Loucy (cell line): Measurements from ENCODE around the gene GGCX.

Source experiments
- H2AFZ ChIP-seq: fragments of 200-600 bp; sonication (generic); 2 replicates; pipeline ENCODE4 v1.6.0; 2016; ENCODE audit warnings: antibody characterized with exemption, mild to moderate bottlenecking, low read length, moderate library complexity
- H3F3A ChIP-seq: fragments of 200-600 bp; 2 replicates; pipeline ENCODE4 v1.6.0; 2016; ENCODE audit warnings: antibody characterized with exemption, low read depth, mild to moderate bottlenecking
- H3K27me3 ChIP-seq: fragments of 200-600 bp; sonication (generic); 2 replicates; pipeline ENCODE4 v1.6.1; 2014; ENCODE audit warnings: low read length, mild to moderate bottlenecking; ENCODE audit not compliant: insufficient read depth, poor library complexity, severe bottlenecking
- H3K36me3 ChIP-seq: fragments of 200-600 bp; sonication (generic); 2 replicates; pipeline ENCODE4 v1.6.1; 2016; ENCODE audit warnings: low read length; ENCODE audit not compliant: insufficient read depth
- H3K4me1 ChIP-seq: fragments of 200-600 bp; sonication (generic); 2 replicates; pipeline ENCODE4 v1.5.1; 2014; ENCODE audit warnings: low read length, mild to moderate bottlenecking; ENCODE audit not compliant: insufficient read depth, poor library complexity, severe bottlenecking
- H3K4me2 ChIP-seq: fragments of 200-600 bp; sonication (generic); 2 replicates; pipeline ENCODE4 v1.6.0; 2014; ENCODE audit warnings: antibody characterized with exemption, low read length, low read depth, mild to moderate bottlenecking; ENCODE audit not compliant: poor library complexity, severe bottlenecking
- H3K4me3 ChIP-seq: fragments of 200-600 bp; sonication (generic); 2 replicates; pipeline ENCODE4 v1.5.1; 2014; ENCODE audit warnings: low read length, mild to moderate bottlenecking, mixed read lengths; ENCODE audit not compliant: poor library complexity, severe bottlenecking
- H3K79me2 ChIP-seq: fragments of 200-600 bp; sonication (generic); 2 replicates; pipeline ENCODE4 v1.6.1; 2014; ENCODE audit warnings: low read length; ENCODE audit not compliant: insufficient read depth
- H3K9ac ChIP-seq: fragments of 200-600 bp; sonication (generic); 2 replicates; pipeline ENCODE4 v1.6.0; 2014; ENCODE audit warnings: mild to moderate bottlenecking, low read depth, low read length, moderate library complexity; ENCODE audit not compliant: poor library complexity, severe bottlenecking
- H3K9me2 ChIP-seq: fragments of 200-600 bp; sonication (generic); replicated peaks from 2 replicates; pipeline ENCODE4 v1.6.1; 2016; ENCODE audit warnings: low read depth, low read length, mixed read lengths
- H3K9me3 ChIP-seq: fragments of 200-600 bp; sonication (generic); 2 replicates; pipeline ENCODE4 v1.6.1; 2014; ENCODE audit warnings: mild to moderate bottlenecking, antibody characterized with exemption, low read length, low read depth; ENCODE audit not compliant: insufficient read depth
- H4K20me1 ChIP-seq: fragments of 200-600 bp; sonication (generic); 2 replicates; pipeline ENCODE4 v1.6.0; 2014; ENCODE audit warnings: antibody characterized with exemption, low read length, mild to moderate bottlenecking; ENCODE audit not compliant: insufficient read depth, poor library complexity, severe bottlenecking
- EZH2phosphoT487 ChIP-seq: fragments of 200-600 bp; IDR thresholded peaks from 2 replicates; pipeline ENCODE4 v1.6.1; 2018; ENCODE audit warnings: antibody characterized with exemption, mild to moderate bottlenecking, moderate library complexity, borderline replicate concordance
- TF ChIP-seq, protein P1 (sequence below): fragments of 200-600 bp; sonication (generic); conservative IDR thresholded peaks from 2 replicates; pipeline ENCODE4 v1.5.1; 2014; ENCODE audit warnings: mild to moderate bottlenecking, antibody characterized with exemption, low read length

GGCX gene

GRCh38 chr2:85585781-85586105 is 24.4 kb upstream of the GGCX start:
- Histone ChIP-seq H3K79me2 (peaks cover 45% of the 10 kb centered on the region), H3K4me2 (peak overlapping the region; percentile 93), H3K9me2 (no peaks in the 10 kb centered on the region), H3K4me1 (peaks cover 65% of the 10 kb centered on the region), H3K36me3 (no peaks in the 10 kb centered on the region), H3K27me3 (no peaks in the 10 kb centered on the region), H4K20me1 (no peaks in the 10 kb centered on the region), H3K9me3 (no peaks in the 10 kb centered on the region), H3K9ac (peak overlapping the region; percentile 83), H2AFZ (no peak overlapping the region), H3F3A (0 out of 2 replicates have a peak, but pooled peaks cover 12% of the 10 kb centered on the region), H3K4me3 (peak overlapping the region; percentile 79)
- TF ChIP-seq EZH2phosphoT487: no peak
- TF ChIP-seq, protein P1, sequence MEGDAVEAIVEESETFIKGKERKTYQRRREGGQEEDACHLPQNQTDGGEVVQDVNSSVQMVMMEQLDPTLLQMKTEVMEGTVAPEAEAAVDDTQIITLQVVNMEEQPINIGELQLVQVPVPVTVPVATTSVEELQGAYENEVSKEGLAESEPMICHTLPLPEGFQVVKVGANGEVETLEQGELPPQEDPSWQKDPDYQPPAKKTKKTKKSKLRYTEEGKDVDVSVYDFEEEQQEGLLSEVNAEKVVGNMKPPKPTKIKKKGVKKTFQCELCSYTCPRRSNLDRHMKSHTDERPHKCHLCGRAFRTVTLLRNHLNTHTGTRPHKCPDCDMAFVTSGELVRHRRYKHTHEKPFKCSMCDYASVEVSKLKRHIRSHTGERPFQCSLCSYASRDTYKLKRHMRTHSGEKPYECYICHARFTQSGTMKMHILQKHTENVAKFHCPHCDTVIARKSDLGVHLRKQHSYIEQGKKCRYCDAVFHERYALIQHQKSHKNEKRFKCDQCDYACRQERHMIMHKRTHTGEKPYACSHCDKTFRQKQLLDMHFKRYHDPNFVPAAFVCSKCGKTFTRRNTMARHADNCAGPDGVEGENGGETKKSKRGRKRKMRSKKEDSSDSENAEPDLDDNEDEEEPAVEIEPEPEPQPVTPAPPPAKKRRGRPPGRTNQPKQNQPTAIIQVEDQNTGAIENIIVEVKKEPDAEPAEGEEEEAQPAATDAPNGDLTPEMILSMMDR: no peak

- H3K36me3 ChIP-seq: no peaks in the 10 kb centered on the region
- H3K27me3 ChIP-seq: no peaks in the 10 kb centered on the region
- no peaks in the 10 kb centered on the region for H3K9me2 ChIP-seq
- peaks cover 61% of the 10 kb centered on the region for H3K4me1 ChIP-seq
- H3K79me2 ChIP-seq: peaks cover 45% of the 10 kb centered on the region
- H3F3A ChIP-seq: 0 out of 2 replicates have a peak, but pooled peaks cover 12% of the 10 kb centered on the region
- H4K20me1 ChIP-seq: no peaks in the 10 kb centered on the region
- no peak for TF ChIP-seq EZH2phosphoT487
- TF ChIP-seq, protein P1: no peak
- peak overlapping the region; percentile 93 for H3K4me2 ChIP-seq
- H3K4me3 ChIP-seq: peak overlapping the region; percentile 79
- no peak overlapping the region for H2AFZ ChIP-seq
- no peaks in the 10 kb centered on the region for H3K9me3 ChIP-seq
- H3K9ac ChIP-seq: peak overlapping the region; percentile 83
These were observed 23.8 kb upstream of the GGCX start for GRCh38 chr2:85584857-85585780.

- Histone ChIP-seq H4K20me1 (no peaks in the 10 kb centered on the region), H2AFZ (no peak within 1 kb of the TSS), H3K9me2 (no peaks in the 10 kb centered on the region), H3K9me3 (no peaks in the 10 kb centered on the region), H3F3A (0 out of 2 replicates have a peak, but pooled peaks cover 12% of the 10 kb centered on the region), H3K4me3 (peak within 1 kb of the TSS; percentile 79), H3K36me3 (no peaks in the 10 kb centered on the region), H3K4me1 (peaks cover 63% of the 10 kb centered on the region), H3K9ac (peak within 1 kb of the TSS; percentile 83), H3K79me2 (peaks cover 50% of the 10 kb centered on the region), H3K27me3 (no peaks in the 10 kb centered on the region), H3K4me2 (peak within 1 kb of the TSS; percentile 93)
- TF ChIP-seq, protein P1: no peak
These were observed 23.1 kb upstream of the GGCX start, which contains the start of gene VAMP5 for GRCh38 chr2:85584354-85584856. Gene VAMP5 (plus strand): TSS chr2:85584431. CDS start chr2:85584491, 60 bp downstream.
